ENCODE results near the gene ADCY2.

ADCY2 gene

GRCh38 chr5:7395947-7396712, at the start of gene ADCY2:
Gene ADCY2 (plus strand): TSS chr5:7396138. CDS start chr5:7396297, 159 bp downstream.
- no peak for DNase-seq

DNA sequence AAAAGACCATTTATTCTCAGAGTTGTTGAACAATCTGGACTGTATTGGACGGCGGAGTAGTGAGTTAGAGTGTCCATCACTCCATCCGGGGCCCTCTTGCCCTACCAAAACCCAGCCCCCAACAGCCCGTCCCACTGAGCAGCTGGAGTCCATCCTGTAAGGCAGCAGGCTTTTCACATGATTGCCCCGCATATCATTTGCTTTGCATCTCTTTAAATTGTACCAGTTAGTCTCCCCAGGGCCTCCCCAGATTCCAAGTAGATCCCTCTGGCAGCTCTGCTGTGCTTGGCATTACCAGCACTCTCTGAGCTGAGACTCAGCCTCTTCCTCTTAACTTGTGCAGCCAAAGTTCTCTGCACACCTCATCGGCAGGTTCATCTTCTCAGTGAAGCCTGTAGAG, 48.6 kb upstream of the ADCY2 start:
- DNase-seq = no peak

DNA sequence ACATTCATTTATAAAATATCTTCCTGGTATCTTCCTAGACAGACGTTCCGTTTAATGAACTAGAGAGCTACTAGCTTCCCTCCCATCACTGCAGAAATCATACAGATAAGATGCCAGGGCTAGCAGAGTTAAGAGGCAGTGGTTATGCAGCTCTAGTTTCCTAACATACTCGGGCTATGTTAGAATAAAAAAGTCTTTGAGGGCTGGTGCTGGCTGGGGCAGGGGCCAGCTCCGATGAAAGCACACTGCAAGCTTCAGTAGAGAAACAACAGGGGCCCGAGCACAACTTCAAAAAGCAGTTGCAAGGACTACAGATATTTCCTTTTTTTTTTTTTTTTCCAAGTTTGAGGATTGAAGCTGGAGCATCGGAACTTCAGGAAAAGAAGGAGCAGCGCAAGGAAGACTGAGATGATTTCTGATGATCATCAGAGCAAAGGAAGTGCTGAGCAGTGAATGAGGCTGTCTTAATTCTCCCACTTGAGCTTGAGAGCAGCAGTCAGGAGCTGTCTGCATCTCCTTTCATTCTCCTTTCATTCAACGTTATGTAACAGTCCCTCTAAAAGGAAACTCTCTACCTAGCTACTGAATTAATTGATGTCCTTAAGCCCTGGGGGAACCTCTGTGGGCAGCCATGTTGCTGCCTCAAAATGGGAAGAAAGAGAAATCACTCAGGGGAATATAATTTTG, 47.6 kb upstream of the ADCY2 start:
- DNase-seq = no peak

- DNase-seq = no peak
Observed at GRCh38 chr5:7361593-7361992, 34.3 kb upstream of the ADCY2 start.

DNA sequence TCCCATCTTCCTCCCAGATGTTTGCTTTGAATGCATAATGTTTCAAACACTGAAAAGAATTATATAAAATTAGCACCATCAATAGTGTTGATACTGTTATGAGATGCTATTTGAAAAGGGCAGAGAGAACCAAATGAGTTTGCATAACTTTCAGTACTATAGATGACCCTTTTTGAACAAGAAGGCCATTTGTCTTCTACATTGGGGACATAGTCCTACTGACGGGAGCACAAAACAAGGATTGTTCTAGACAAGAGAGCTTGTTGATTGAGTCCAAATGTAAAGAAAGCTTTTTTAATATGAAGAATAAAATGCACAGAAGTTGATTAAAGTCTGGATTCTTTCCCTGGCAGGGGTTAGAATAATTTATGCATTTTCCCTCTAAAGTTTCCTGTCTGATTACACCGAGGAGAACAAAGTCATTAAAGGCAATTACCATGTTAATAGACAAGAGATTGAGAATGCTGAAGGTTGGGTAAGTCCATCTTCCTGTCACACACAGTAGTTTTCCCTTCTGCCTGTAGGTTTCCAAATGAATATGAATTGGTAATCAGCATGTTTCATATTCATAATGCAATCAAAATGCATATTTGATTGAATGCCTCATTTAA, 32.8 kb upstream of the ADCY2 start:
- DNase-seq = no peak

- DNase-seq = no peak
Observed at GRCh38 chr5:7364226-7364875, 31.6 kb upstream of the ADCY2 start.

GRCh38 chr5:7367780-7368179, 28.2 kb upstream of the ADCY2 start:
- no peak for DNase-seq

GRCh38 chr5:7372399-7372798, 23.5 kb upstream of the ADCY2 start:
- DNase-seq = no peak

DNA sequence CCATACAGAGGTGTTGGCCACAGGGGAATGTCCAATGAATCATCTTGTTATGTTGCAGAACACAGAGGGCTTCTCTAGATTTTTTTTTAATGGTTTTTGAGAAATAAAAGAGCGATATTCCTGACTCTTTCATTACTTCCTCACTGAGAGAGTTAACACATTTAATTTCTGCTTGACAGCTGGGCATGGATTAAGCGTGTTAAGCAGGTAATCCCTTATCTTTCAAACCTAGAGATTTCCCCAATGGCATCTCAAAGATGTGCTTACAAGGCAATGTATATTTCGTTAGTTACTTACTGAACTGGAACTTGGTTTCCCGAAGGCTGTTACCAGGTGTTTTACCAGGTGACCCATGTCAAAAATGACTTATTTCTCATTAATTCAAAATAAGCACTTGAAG, 21.8 kb upstream of the ADCY2 start:
- no peak for DNase-seq

GRCh38 chr5:7375457-7375856, 20.5 kb upstream of the ADCY2 start:
- no peak for DNase-seq

GRCh38 chr5:7376871-7377270, 19.1 kb upstream of the ADCY2 start:
- DNase-seq = no peak

- DNase-seq = no peak
Observed at GRCh38 chr5:7377761-7378160, 18.2 kb upstream of the ADCY2 start.

DNA sequence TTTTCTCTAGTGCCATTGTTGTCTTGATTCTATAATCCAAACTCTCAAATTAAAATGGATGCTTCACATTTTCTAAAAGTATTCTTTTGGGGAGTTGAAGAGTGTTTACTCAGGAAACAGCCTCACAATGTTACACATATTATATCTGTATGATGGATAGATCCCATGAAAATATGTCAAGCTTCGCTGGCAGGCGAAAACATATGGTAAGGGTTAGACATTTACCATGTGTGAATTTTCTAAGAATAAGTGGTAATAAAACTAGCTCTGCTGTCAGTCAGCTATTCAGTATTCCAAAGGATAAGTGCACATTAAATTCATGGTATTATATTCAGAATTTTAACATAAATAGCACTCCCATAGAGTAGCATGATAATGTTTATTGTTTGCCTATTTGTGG, 13.3 kb upstream of the ADCY2 start:
- DNase-seq = no peak

- DNase-seq = no peak
Observed at GRCh38 chr5:7385681-7386080, 10.3 kb upstream of the ADCY2 start.

GRCh38 chr5:7388553-7388952, 7.4 kb upstream of the ADCY2 start:
- DNase-seq = no peak

- DNase-seq = no peak
Observed at GRCh38 chr5:7391215-7391614, 4.7 kb upstream of the ADCY2 start.

- DNase-seq = peak; percentile 5
Observed at GRCh38 chr5:7391814-7392692, 3.9 kb upstream of the ADCY2 start.

GRCh38 chr5:7392693-7393024, 3.3 kb upstream of the ADCY2 start:
- DNase-seq = no peak

DNA sequence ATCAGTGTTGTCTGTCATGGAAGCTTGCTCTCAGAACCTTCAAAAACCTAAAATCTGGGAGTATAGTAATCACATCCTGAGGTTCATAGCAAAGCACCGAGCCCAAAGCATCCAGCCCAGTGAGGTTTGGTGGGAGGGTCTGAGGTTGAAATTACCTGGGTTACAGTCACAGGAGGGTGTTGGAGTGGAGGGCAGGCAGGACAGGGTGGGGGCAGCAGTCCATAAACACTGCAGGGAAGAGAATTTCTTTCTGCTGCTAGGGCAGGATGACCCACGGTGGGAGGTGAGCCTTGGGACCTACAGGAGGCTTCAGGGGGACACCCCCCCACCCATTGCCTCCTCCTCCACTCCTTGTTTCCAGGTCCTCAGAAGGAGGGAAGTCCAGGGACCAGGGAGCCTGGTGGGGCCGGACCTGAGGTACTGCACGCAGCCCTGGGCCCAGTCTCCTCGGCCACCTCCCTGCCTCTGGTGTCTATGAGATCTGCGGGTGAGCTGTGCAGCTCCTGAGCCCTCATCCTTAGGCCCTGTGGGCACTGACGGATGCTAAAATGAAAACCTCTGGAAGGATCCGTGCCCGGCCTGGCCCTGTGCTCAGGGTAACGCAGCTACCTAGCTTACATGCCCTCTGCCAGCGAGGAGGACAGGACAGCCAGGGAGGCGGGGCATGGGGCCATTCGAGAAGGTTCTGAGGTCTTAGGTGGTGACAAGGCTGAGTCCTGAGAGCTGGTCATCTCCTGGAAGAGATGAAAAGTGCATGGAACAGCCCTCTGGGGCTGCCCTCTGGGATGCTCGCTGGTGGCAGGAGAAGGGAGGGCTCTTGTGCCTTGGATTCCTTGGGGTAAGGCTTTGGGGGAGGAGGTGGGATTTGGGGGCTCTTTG, 1.8 kb upstream of the ADCY2 start:
- no peak for DNase-seq

- DNase-seq = no peak
Observed at GRCh38 chr5:7394889-7395431, 978 bp upstream of the ADCY2 start.

DNA sequence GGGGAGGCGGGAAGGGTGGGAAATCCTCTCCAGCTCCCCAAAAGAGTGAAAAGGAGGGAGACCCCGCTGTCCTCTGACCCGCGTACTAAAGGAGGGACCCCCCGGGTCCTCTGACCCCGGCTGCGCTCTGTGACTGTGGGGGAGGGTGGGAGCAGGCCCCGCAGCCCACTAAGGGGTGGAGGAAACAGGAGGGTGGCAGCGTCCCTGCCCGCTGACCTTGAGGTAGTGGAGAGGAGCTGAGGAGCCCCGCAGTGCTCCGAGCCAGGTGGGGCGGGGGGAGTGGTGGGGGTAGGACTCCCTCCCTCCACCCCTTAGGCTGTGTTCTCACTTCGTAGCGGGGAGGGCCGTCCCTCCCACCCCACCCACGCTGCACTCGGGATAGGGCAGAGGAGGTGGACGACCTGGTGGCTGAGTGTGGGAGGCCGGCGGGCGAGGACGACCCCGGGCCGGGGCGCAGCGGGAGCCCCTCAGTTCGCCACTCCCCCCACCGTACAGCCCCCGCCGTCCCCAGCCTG, 449 bp upstream of the ADCY2 start:
- DNase-seq = no peak

Measured in NCI-H2171 treated with DMSO at 0.1 percent for 48 hours (cell line).